Measurements from ENCODE around the gene MEMO1.
"Not testable (repeated sequence)": the region's sequence is repeated elsewhere in the genome, so short reads cannot be mapped to it uniquely, and the experiment has no call there.

Gene MEMO1

GRCh38 chr2:31998731-31999383 is 12.0 kb downstream of the MEMO1 start:
- no peak for DNase-seq (ENCODE audit: low read depth)

GRCh38 chr2:31997653-31998052 is 13.2 kb downstream of the MEMO1 start:
- no peak for DNase-seq (ENCODE audit: low read depth)

- DNase-seq (ENCODE audit: low read depth), result no peak
Observed at GRCh38 chr2:31996571-31997150, 14.1 kb downstream of the MEMO1 start.

- no peak for DNase-seq (ENCODE audit: low read depth)
Observed at GRCh38 chr2:31992934-31993333, 17.9 kb downstream of the MEMO1 start.

- DNase-seq (ENCODE audit: low read depth), result no peak
Observed at GRCh38 chr2:31992025-31992579, 18.7 kb downstream of the MEMO1 start.

GRCh38 chr2:31989946-31990345 is 20.9 kb downstream of the MEMO1 start:
- DNase-seq (ENCODE audit: low read depth), result no peak

- DNase-seq (ENCODE audit: low read depth), result no peak
Observed at GRCh38 chr2:31987454-31988220, 23.2 kb downstream of the MEMO1 start.

GRCh38 chr2:31986906-31987305 is 23.9 kb downstream of the MEMO1 start:
- no peak for DNase-seq (ENCODE audit: low read depth)

GRCh38 chr2:31983762-31984467 is 26.9 kb downstream of the MEMO1 start:
- no peak for DNase-seq (ENCODE audit: low read depth)

GRCh38 chr2:31980674-31981356 is 30.0 kb downstream of the MEMO1 start:
- no peak for DNase-seq (ENCODE audit: low read depth)

GRCh38 chr2:31979956-31980355 is 30.9 kb downstream of the MEMO1 start:
- DNase-seq (ENCODE audit: low read depth), result no peak

GRCh38 chr2:31979018-31979417 is 31.8 kb downstream of the MEMO1 start:
- DNase-seq (ENCODE audit: low read depth), result no peak

- DNase-seq (ENCODE audit: low read depth), result no peak
Observed at GRCh38 chr2:31978436-31978835, 32.4 kb downstream of the MEMO1 start.

- DNase-seq (ENCODE audit: low read depth), result no peak
Observed at GRCh38 chr2:31973665-31974064, 37.1 kb downstream of the MEMO1 start.

GRCh38 chr2:31972059-31972458 is 38.7 kb downstream of the MEMO1 start:
- no peak for DNase-seq (ENCODE audit: low read depth)

GRCh38 chr2:31969178-31969577 is 41.6 kb downstream of the MEMO1 start:
- no peak for DNase-seq (ENCODE audit: low read depth)

GRCh38 chr2:31967790-31968189 is 43.0 kb downstream of the MEMO1 start:
- DNase-seq (ENCODE audit: low read depth), result no peak

GRCh38 chr2:31966402-31966801 is 44.4 kb downstream of the MEMO1 start:
- not testable (repeated sequence) for DNase-seq (ENCODE audit: low read depth)

GRCh38 chr2:31965094-31965493 is 45.7 kb downstream of the MEMO1 start:
- no peak for DNase-seq (ENCODE audit: low read depth)

- peak; percentile 5 for DNase-seq (ENCODE audit: low read depth)
Observed at GRCh38 chr2:31962757-31963361, 47.9 kb downstream of the MEMO1 start.

- no peak for DNase-seq (ENCODE audit: low read depth)
Observed at GRCh38 chr2:31958140-31958717, 52.6 kb downstream of the MEMO1 start.

Data from activated T-cell treated with anti-CD3 and anti-CD28 coated beads for 24 hours (primary cell).